ENCODE data around the gene MLN.

The MLN gene

DNA sequence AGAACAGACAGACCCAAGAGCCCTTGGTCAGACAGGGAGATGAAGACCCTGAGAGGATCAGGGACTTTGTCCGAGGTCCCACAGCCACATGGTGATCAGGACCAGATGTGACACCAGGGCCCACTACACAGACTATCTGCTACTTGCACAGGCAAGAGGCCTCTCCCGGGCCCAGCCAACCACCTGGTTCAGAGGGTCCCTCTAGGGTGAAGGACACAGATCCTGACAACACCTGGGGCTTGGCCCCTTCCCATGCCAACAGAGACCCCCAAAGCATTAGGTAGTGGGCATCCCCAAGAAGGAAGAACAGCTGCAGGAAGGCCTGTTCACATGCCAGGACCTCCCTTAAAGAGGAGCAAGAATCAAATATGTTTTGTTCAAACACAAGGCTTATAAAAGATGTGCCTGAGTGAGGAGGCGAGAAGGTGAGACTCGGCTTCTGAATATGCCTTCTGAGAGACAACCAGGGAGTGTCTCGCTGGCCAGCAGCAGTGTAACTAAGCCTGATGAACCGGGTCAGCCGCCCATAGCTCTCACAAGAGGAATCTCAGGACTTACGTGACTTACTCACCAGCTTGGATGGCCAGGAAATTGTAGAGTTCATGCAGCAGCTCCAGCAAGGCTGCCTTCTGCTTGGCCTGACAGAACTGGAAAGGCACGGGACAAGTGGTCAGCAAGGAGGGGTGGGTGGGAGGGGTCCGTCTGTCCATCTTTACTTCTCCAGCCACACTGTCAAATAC is 19.9 kb downstream of the MLN start:
- Mint-ChIP-seq H3K9me3 (no peaks in the 10 kb centered on the region), H3K4me1 (ENCODE audit: low read depth) (peaks cover 39% of the 10 kb centered on the region), H3K36me3 (ENCODE audit: low read depth) (peaks cover 84% of the 10 kb centered on the region), H3K27ac (no peak overlapping the region), H3K27me3 (no peaks in the 10 kb centered on the region), H3K4me3 (no peak overlapping the region)
- intact Hi-C loops (cut with micrococcal nuclease), result no loop called here

DNA sequence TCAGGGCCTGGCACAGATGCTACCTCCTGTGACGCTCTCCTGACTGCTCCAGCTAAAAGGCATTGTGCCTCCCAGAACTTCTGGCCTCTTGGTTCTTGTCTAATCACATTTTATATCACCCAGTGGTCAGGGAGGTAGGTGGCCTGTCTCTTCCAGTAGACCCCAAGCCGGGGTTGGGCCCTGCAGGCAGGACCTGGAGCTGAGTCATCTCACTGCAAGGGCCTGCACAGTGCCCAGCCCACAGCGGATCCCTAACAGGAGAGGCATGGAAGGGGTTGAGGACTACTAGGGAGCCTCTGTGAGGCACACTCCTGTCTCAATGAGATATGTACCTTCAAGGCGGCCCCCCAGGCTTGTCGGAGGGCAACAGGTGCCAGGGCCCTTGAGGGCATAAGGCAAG is 21.2 kb downstream of the MLN start:
- Mint-ChIP-seq H3K27ac (no peak overlapping the region), H3K27me3 (no peaks in the 10 kb centered on the region), H3K9me3 (no peaks in the 10 kb centered on the region), H3K36me3 (ENCODE audit: low read depth) (peaks cover 91% of the 10 kb centered on the region), H3K4me3 (no peak overlapping the region), H3K4me1 (ENCODE audit: low read depth) (peaks cover 32% of the 10 kb centered on the region)
- intact Hi-C loops (cut with micrococcal nuclease), result no loop called here

DNA sequence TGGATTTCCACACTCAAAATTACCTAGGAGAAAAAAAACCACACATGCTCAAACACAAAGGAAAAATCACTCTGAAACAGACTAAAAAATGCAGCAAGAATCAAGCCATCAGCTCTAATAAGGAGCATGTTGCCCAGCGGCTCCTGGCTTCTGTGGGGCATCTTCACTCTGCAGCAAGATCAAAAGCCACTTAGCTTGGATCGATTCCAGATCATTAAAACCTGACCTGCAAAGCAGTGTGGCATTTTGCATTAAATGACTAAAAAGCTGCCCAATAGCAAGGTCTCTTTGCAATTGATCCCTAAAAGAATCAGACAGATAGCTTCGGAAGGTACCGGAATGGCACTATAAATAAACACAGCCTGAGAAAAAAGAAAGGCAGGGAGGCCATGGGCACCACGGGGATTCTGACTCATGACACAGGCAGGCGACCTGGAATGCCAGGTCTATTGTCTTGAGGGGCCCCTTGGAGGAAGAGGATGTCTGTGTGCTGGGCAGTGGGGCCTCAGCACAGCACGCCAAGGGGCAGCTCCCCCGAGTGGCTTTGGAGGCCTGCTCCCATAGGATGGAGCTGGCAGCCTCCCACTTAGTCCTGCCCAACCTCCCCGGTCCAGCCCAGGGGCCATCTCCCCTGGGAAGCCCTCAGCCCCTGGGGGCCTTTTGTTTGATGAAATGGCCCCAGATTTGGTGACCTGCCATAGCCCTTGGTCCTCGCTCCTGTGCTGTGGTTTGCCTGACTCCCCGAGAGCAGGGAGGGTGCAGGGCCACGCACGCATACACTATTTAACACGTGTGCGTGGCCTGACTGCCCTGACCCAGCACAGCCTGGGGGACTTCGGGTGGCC is 22.4 kb downstream of the MLN start:
- Mint-ChIP-seq H3K9me3 (no peaks in the 10 kb centered on the region), H3K36me3 (ENCODE audit: low read depth) (peaks cover 98% of the 10 kb centered on the region), H3K4me1 (ENCODE audit: low read depth) (peaks cover 20% of the 10 kb centered on the region), H3K4me3 (no peak overlapping the region), H3K27me3 (no peaks in the 10 kb centered on the region), H3K27ac (no peak overlapping the region)
- intact Hi-C loops (cut with micrococcal nuclease), result no loop called here

DNA sequence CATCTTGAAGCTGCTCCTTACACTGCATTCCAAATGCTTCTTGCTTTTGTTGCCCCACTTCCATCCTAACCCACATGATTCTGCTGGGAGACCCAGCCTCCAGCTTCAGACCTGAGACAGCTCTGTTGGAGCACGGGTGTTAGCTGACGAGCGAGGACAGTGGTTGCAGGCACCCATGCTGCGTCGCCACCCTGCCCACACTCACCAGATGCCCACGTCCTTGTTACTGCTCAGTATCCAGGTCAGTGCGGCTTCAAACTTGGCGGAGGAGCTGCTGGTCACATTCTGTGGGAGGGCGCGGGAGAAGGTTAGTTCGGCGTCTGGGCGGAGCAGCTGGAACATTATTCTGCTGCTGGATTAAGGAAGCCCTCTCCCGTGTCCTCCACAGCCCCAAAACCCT is 23.9 kb downstream of the MLN start:
- Mint-ChIP-seq H3K4me3 (no peak overlapping the region), H3K36me3 (ENCODE audit: low read depth) (peaks cover 100% of the 10 kb centered on the region), H3K27me3 (no peaks in the 10 kb centered on the region), H3K27ac (no peak overlapping the region), H3K4me1 (ENCODE audit: low read depth) (peaks cover 6% of the 10 kb centered on the region), H3K9me3 (no peaks in the 10 kb centered on the region)
- intact Hi-C loops (cut with micrococcal nuclease), result no loop called here

DNA sequence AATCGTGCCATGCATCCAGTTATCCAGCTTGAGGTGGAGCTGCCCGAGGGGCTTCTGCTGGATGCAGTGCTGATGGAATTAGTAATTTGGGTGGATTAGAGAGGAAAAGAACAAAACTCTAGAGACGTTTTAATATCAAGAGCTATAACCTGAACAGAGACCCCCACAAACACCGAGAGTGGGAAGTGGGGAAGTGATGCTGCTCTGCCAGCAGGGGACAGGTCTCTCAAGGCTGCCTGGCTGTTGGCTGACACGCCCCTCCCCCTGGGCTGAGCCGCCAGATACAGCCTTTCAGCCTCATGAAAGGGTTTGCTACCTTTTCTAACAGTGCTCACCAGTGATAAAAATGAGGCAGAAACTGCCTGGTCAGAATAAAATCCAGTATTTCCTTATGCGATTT is 24.5 kb downstream of the MLN start:
- Mint-ChIP-seq H3K36me3 (ENCODE audit: low read depth) (peaks cover 100% of the 10 kb centered on the region), H3K9me3 (no peaks in the 10 kb centered on the region)
- intact Hi-C loops (cut with micrococcal nuclease), result no loop called here

DNA sequence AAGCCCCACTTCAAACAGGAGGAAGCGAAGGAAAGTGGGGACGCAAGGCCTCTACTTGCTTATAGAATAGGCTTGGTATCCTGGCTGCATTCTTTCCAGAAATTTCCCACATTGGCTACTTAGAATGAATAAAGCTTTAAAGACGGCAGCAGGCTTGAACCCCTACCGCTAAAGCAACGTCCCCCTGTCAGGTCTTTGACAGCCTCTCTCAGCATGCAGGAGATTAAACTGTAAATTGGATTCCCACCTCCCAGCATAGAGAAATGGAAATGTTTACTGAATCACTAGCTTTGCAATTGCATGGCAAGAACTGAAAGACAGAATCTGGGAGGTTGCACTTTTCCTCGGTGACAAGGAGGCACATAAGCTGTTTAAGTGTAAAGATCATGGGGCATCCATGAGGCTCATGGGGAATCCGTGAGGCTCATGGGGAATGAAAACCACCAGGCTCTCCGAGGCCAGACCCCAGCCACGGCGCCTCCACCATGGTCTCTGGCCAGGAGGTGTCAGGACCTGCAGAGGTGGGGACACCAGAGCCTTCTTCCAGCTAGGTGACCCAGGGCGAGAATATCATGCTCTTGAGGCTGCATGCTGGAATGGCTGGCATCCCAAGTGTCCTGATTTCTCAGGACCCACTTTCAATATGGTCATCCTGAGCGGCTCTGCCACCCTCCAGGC is 25.2 kb downstream of the MLN start:
- Mint-ChIP-seq H3K27ac (no peak overlapping the region), H3K9me3 (no peaks in the 10 kb centered on the region), H3K4me3 (no peak overlapping the region), H3K27me3 (no peaks in the 10 kb centered on the region), H3K36me3 (ENCODE audit: low read depth) (peaks cover 100% of the 10 kb centered on the region), H3K4me1 (ENCODE audit: low read depth) (no peaks in the 10 kb centered on the region)
- intact Hi-C loops (cut with micrococcal nuclease), result no loop called here

More for the DNA sequence above, 24.5 kb downstream of the MLN start:
- Mint-ChIP-seq H3K27me3 (no peaks in the 10 kb centered on the region), H3K27ac (no peak overlapping the region), H3K4me1 (ENCODE audit: low read depth) (no peaks in the 10 kb centered on the region), H3K4me3 (no peak overlapping the region)

DNA sequence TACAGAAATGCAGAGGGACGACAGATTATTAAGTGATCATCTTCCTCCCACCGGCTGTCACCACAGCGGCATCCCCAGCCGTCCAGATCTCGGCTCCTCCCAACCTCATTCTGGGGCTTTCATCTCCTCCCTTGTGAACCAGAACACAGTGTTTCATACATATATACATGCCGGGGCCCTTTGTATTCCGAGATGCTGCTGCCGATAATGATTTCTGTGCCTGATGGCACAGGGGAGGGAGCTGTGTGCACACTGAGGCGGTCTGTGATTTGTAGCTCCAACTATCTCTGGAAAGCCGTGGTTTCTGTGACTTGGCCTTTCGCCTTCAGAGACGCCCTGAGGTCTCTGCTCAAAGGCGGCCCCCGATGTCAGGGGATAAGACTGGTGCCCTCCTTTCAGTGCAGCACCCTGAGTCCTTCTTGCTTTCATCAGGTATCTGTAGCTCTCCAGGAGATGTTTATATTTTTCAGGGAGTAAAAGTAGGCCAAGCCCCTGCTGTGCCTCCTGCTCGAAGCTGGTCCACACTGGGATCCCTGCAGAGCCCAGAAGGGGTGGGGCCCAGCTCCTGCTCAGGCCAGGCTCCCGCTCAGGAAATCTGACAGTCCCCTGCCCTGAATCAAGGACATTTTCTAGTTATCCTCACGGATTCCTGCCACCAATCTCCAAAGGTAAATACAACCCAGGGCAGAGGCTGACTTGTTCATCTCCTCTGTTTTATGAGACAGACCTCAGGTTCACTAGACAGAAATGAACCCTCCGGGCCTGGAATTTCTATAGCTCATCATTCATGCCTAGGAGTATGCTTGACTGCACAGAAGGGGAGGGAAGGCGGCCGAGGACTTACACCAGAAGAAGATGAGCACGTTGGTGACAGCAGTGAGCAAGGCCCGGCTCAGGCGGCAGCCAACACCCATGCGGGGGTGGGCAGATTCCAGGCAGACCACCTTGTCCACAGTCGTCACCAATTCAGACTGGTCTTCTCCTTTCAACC is 26.1 kb downstream of the MLN start:
- intact Hi-C loops (cut with micrococcal nuclease), result no loop called here
- Mint-ChIP-seq H3K36me3 (ENCODE audit: low read depth) (peaks cover 100% of the 10 kb centered on the region), H3K4me1 (ENCODE audit: low read depth) (no peaks in the 10 kb centered on the region), H3K27me3 (no peaks in the 10 kb centered on the region), H3K4me3 (no peak overlapping the region), H3K27ac (no peak overlapping the region), H3K9me3 (no peaks in the 10 kb centered on the region)

DNA sequence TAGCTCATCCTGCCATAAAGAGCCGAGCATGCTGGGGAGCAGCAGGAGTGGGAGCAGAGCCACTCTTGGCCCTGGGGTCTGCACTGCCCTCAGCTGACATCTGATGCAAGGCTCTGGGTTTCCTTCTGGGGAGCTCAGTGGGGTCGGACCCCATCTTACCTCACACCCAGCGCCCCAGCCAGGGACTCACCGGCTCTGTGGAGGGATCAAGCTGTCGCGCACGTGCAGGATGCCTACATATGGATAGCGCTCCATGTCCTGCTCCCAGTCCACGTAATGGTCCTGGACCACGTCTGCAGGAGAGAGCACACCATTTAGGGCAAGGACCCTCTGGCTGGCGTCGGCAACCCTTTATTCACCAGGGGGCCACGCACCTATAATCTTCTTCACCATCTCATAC is 27.0 kb downstream of the MLN start:
- Mint-ChIP-seq H3K9me3 (no peaks in the 10 kb centered on the region), H3K4me3 (no peak overlapping the region), H3K27me3 (no peaks in the 10 kb centered on the region), H3K27ac (no peak overlapping the region), H3K36me3 (ENCODE audit: low read depth) (peaks cover 100% of the 10 kb centered on the region), H3K4me1 (ENCODE audit: low read depth) (peaks cover 7% of the 10 kb centered on the region)
- intact Hi-C loops (cut with micrococcal nuclease), result no loop called here

DNA sequence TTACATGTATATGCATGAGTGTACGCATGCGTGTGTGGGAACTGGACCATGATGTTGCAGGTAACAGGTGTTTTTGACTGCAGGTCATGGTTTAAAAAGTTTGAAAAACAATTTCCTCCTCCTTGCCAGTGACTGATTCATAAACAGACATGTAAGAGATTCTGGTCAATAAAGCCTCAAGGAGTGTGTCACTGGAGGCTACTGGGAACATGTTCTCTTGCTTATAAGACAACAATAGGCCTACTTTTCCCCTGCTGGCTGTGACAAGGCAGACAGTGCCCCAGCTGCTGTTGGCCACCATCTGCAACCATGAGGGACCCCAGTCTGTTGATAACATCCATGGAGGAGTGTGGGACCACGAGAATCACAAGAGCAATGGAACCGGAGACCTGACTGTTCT is 27.6 kb downstream of the MLN start:
- H3K27me3 Mint-ChIP-seq, result no peaks in the 10 kb centered on the region
- intact Hi-C loops (cut with micrococcal nuclease), result no loop called here
- no peak overlapping the region for H3K4me3 Mint-ChIP-seq
- H3K9me3 Mint-ChIP-seq, result no peaks in the 10 kb centered on the region
- no peak overlapping the region for H3K27ac Mint-ChIP-seq
- H3K4me1 Mint-ChIP-seq (ENCODE audit: low read depth), result peaks cover 13% of the 10 kb centered on the region
- peaks cover 96% of the 10 kb centered on the region for H3K36me3 Mint-ChIP-seq (ENCODE audit: low read depth)

DNA sequence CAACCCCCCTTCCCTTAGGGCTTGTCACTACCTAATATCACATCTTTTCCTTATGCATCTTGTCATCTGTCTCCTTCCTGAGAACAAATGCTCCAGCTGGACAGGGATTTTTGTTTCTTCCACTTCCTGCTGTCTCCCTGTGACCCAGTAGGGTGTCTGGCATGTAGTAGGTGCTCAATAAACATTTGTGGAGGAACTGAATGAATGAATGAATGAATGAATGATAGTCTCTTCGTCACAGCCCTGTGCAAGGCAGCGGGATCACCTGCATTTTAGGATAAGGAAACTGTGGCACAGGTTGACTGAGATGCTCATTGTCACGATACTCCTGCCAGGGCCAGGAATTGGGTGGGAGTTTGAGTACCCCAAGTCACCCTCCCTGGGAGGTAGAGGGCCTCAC is 29.0 kb downstream of the MLN start:
- Mint-ChIP-seq H3K36me3 (ENCODE audit: low read depth) (peaks cover 82% of the 10 kb centered on the region), H3K4me3 (no peak overlapping the region), H3K27ac (no peak overlapping the region), H3K4me1 (ENCODE audit: low read depth) (peaks cover 14% of the 10 kb centered on the region), H3K9me3 (no peaks in the 10 kb centered on the region), H3K27me3 (peaks cover 12% of the 10 kb centered on the region)
- intact Hi-C loops (cut with micrococcal nuclease), result no loop called here

DNA sequence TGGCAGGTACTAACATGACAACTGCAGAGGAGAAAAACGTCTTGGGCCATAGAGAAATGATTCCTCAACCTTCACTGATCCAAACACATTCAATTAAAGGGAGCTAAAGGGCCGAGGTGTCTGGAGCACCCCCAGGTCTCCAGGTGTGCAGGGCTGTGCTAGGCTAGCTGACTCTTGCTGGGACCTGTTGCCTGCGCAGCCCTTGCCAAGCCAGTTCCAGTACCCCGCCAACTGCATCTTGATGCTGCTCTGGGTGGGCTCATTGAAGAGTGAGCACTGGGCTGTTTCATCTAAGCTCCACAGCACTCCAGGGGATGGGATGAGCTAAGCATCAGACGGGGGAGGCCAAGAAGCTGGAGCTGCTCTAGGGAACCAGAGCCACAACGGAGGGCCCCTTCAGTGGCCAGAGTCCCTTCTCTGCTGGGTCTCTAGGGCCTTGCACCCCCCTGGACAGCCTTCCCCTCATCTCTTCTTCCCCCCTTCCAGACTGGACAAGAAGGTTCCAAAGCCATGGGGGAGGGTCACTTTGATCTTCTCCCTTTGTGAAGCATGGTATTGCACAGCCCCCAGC is 30.8 kb downstream of the MLN start:
- intact Hi-C loops (cut with micrococcal nuclease), result no loop called here
- H3K4me1 Mint-ChIP-seq (ENCODE audit: low read depth), result peaks cover 14% of the 10 kb centered on the region
- H3K27ac Mint-ChIP-seq, result no peak overlapping the region
- H3K4me3 Mint-ChIP-seq, result no peak overlapping the region
- no peaks in the 10 kb centered on the region for H3K9me3 Mint-ChIP-seq
- peaks cover 17% of the 10 kb centered on the region for H3K27me3 Mint-ChIP-seq
- peaks cover 64% of the 10 kb centered on the region for H3K36me3 Mint-ChIP-seq (ENCODE audit: low read depth)

DNA sequence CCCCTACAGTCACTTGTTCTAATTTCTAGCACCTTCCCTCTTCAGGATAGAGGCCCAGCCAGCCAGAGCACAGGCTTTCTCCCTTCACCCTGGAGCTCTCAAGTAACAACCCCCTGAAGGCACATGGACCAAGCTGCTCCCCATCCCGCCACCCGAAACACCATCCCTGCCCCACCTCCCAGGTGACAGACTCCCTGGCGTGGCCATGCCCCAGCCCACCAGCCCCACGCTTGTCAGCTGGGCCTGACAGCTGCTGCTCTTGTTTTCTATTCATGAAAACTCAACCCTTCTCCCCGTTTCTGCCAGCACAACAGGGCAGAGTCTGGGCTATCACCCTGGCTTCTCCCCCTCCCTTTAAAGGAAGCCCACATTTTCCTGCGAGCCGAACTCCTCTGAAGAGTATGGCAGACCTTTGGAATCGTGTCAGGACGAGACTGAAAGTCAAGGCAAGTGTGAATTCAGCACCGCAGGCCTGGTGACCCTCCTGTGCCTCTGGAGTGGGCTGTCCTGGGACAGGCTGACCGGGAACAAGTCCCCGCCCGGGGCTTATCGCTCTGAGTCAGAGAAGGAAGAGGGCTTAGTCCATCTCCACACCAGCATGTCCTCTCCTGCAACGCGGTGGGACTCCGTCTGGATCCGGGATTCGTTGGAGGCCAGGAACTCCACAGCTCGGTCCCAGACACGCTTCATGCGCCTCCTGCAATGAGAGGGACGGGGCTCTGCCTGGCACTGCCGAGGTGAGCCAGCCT is 31.5 kb downstream of the MLN start:
- Mint-ChIP-seq H3K27me3 (peaks cover 18% of the 10 kb centered on the region), H3K4me1 (ENCODE audit: low read depth) (peaks cover 14% of the 10 kb centered on the region), H3K4me3 (no peak overlapping the region), H3K36me3 (ENCODE audit: low read depth) (peaks cover 57% of the 10 kb centered on the region), H3K9me3 (no peaks in the 10 kb centered on the region), H3K27ac (no peak overlapping the region)
- intact Hi-C loops (cut with micrococcal nuclease), result no loop called here

All from dendritic cell treated with granulocyte-macrophage colony-stimulating factor and Interleukin-4, amounts not matched to agents 40 ng/mL and 50 ng/mL, for 4 days (primary cell).